HepG2 (cell line): ENCODE measurements around the gene PRR29. TPM values are rescaled to one million over a fixed set of nuclear protein-coding genes. Genes with fewer than 3 reads are reported as not detected.

Experiments used
- ARID3A ChIP-seq: IDR thresholded peaks from 2 replicates; pipeline ENCODE4 v1.6.1; 2012; ENCODE audit warnings: low read depth, low read length, improper control_type of control experiment
- CBX1 ChIP-seq: IDR thresholded peaks from one replicate; pipeline ENCODE4 v1.6.1; 2016; ENCODE audit warnings: antibody characterized with exemption, low read depth
- EP300 ChIP-seq, 3 experiments: sonication (generic) in 1 of 3; formaldehyde crosslinking in 1 of 3; IDR thresholded peaks; 2 replicates each; pipeline versions ENCODE4 v1.5.1 to v1.6.1; 2011 to 2020; ENCODE audit warnings: low read depth in 2 of 3, low read length in 2 of 3, borderline replicate concordance in 1 of 3, improper control_type of control experiment in 1 of 3, mild to moderate bottlenecking in 1 of 3, missing genetic modification reagents in 1 of 3, moderate library complexity in 1 of 3
- FOXP1 ChIP-seq, 2 experiments: fragments of 450-650 bp in 1 of 2; IDR thresholded peaks; 2 replicates each; pipeline ENCODE4 v1.6.1; 2017 to 2018; ENCODE audit warnings: antibody characterized with exemption in 1 of 2
- FOXP4 ChIP-seq: sonication (generic); formaldehyde crosslinking; IDR thresholded peaks from 2 replicates; pipeline ENCODE4 v1.4.0; 2020; ENCODE audit warnings: missing genetic modification reagents
- GZF1 ChIP-seq: sonication (generic); formaldehyde crosslinking; IDR thresholded peaks from 2 replicates; pipeline ENCODE4 v1.5.1; 2020; ENCODE audit warnings: mild to moderate bottlenecking, missing genetic modification reagents
- KMT2A ChIP-seq: sonication (generic); formaldehyde crosslinking; IDR thresholded peaks from 2 replicates; pipeline ENCODE4 v1.4.0; 2020; ENCODE audit warnings: missing genetic modification reagents
- MED1 ChIP-seq: sonication (generic); formaldehyde crosslinking; IDR thresholded peaks from 2 replicates; pipeline ENCODE4 v1.4.0; 2020; ENCODE audit warnings: missing genetic modification reagents
- PBX3 ChIP-seq: sonication (generic); formaldehyde crosslinking; IDR thresholded peaks from 2 replicates; pipeline ENCODE4 v1.8.1; 2023; ENCODE audit warnings: missing genetic modification reagents, inconsistent platforms, borderline replicate concordance
- PRDM4 ChIP-seq: sonication (generic); formaldehyde crosslinking; IDR thresholded peaks from 2 replicates; pipeline ENCODE4 v1.9.0; 2021; ENCODE audit warnings: missing genetic modification reagents, borderline replicate concordance
- TRIM24 ChIP-seq: sonication (generic); formaldehyde crosslinking; IDR thresholded peaks from 2 replicates; pipeline ENCODE4 v1.8.0; 2022; ENCODE audit warnings: mild to moderate bottlenecking, missing genetic modification reagents
- ZBTB7B ChIP-seq: sonication (generic); formaldehyde crosslinking; IDR thresholded peaks from 2 replicates; pipeline ENCODE4 v1.4.0; 2020; ENCODE audit warnings: missing genetic modification reagents
- ZNF367 ChIP-seq: sonication (generic); formaldehyde crosslinking; IDR thresholded peaks from 2 replicates; pipeline ENCODE4 v1.4.0; 2020; ENCODE audit warnings: missing genetic modification reagents, borderline replicate concordance
- ZNF557 ChIP-seq: sonication (generic); formaldehyde crosslinking; IDR thresholded peaks from 2 replicates; pipeline ENCODE4 v1.4.0; 2020; ENCODE audit warnings: missing genetic modification reagents
- ZNF609 ChIP-seq: sonication (generic); formaldehyde crosslinking; IDR thresholded peaks from 2 replicates; pipeline ENCODE4 v1.4.0; 2020; ENCODE audit warnings: mild to moderate bottlenecking, missing genetic modification reagents, borderline replicate concordance
- ZNF792 ChIP-seq: IDR thresholded peaks from 2 replicates; pipeline ENCODE4 v1.6.1; 2016
- polyA plus RNA-seq, 8 experiments: library from polyadenylated mRNA; depleted of rRNA in 3 of 8; stranded (reverse) in 7 of 8; unstranded in 1 of 8; fragments of >200 nt; fragmentation: Illumina TruSeq in 4 of 8; extraction: Trizol in 4 of 8; gene quantifications; 2 replicates each; pipeline versions ENCODE4 v1.2.1 to v1.2.3, GENCODE V29; 2011 to 2016; ENCODE audit warnings: low read depth in 4 of 8, missing spikeins in 1 of 8, mixed read lengths in 1 of 8; ENCODE audit not compliant: insufficient read depth in 1 of 8
- total RNA-seq, 5 experiments: library from RNA; depleted of rRNA; stranded (reverse); fragments of >200 nt; fragmentation: Illumina TruSeq; extraction: Trizol; gene quantifications; 2 replicates each; pipeline ENCODE4 v1.2.3, GENCODE V29; 2016; ENCODE audit warnings: low read depth in 1 of 5

The PRR29 gene
- total and polyA plus RNA-seq, 2 of the 13 experiments (the other 11 are each of a cell fraction or from before 2014, with no cell fraction given): 0.07 to 0.20 TPM

GRCh38 chr17:64025732-64026294 is 27.7 kb downstream of the PRR29 start (continued):
- TF ChIP-seq ARID3A (0 out of 2 replicates have a peak, but pooled peaks have one; percentile 33), FOXP4 (CRISPR knock-in tag) (peak; percentile 58; the same call in 1 of the 2 replicates), GZF1 (no peak), FOXP1 (IDR thresholded peaks at IDR 0.05) (no peak), FOXP1 (CRISPR knock-in tag; IDR thresholded peaks at IDR 0.05) (peak; percentile 36; the same call in 1 of the 2 replicates), ZNF792 (peak; percentile 72; the same call in 1 of the 2 replicates), PRDM4 (CRISPR knock-in tag) (no peak), ZNF367 (CRISPR knock-in tag) (no peak), KMT2A (CRISPR knock-in tag) (0 out of 2 replicates have a peak, but pooled peaks have one; percentile 20), TRIM24 (CRISPR knock-in tag) (no peak), ZBTB7B (peak; percentile 91), PBX3 (CRISPR knock-in tag) (no peak), ZNF609 (no peak), CBX1 (no peak), MED1 (CRISPR knock-in tag) (no peak), EP300 (IDR thresholded peaks at IDR 0.05; ENCODE audit: low read depth in 2 of 2, low read length in 2 of 2) (peak in 1 of 2 experiments; percentile 42; a peak in 1 of 4 replicates), EP300 (CRISPR knock-in tag; IDR thresholded peaks at IDR 0.05; ENCODE audit: borderline replicate concordance) (no peak), ZNF557 (0 out of 2 replicates have a peak, but pooled peaks have one; percentile 51)
